HT1080 (cell line): ENCODE measurements around the gene TBRG1. TPM values are rescaled to one million over a fixed set of nuclear protein-coding genes. Genes with fewer than 3 reads are reported as not detected.

Source experiments
- DNase-seq: peaks from one replicate; pipeline ENCODE4 v3.0.0-alpha.2; 2015; ENCODE audit warnings: low read depth
- small RNA-seq: library from RNA; depleted of rRNA; stranded (forward); fragments of <200 nt; gene quantifications from one replicate; pipeline ENCODE3, GENCODE V24; 2014
- total RNA-seq: library from RNA; depleted of rRNA; stranded (reverse); fragments of >200 nt; shearing (Covaris generic); gene quantifications from 2 replicates; pipeline ENCODE4 v1.2.3, GENCODE V29; 2014; rRNA removed

The TBRG1 gene
- total RNA-seq, 1 experiment from 2014 or later, result 52.7 TPM

DNA sequence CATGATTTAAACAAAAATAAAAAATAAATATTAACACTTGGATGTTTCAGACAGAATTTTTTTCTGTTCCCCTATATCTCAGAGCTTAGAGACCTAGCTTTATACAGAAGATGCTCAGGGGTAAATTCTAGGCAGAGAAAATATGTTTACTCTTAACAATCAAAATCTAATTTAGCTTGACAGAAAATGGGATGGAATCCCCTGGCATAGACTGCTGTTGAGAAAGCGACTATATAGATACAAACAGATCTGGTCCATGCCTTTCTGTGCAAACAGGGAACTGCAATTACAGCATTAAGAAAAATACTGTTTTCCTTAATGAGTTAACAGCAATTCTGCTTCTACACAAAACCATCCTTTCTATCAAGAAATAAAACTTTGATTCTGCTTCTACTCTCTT lies 36.3 kb downstream of the TBRG1 start:
- no peak for DNase-seq

DNA sequence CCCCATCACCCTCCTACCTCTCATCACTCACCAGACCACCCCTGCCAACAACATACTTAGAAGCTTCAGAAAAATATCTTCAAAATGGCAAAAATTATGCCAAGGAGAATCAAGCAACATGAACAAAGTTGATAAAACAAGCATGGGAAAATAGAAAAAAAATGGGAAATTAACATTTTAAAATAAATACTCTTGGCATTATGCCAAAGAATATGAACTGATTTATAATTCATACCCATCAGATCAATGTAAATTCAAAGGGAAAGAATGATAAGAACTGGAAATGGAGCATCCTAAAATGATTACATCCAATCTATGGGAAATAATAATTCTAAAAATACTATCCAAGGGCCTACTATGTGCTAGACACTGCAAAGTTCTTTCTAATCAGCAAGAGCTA lies 38.9 kb downstream of the TBRG1 start:
- no peak for DNase-seq

- DNase-seq, result no peak
Measured at GRCh38 chr11:124662106-124662505, 39.4 kb downstream of the TBRG1 start.

DNA sequence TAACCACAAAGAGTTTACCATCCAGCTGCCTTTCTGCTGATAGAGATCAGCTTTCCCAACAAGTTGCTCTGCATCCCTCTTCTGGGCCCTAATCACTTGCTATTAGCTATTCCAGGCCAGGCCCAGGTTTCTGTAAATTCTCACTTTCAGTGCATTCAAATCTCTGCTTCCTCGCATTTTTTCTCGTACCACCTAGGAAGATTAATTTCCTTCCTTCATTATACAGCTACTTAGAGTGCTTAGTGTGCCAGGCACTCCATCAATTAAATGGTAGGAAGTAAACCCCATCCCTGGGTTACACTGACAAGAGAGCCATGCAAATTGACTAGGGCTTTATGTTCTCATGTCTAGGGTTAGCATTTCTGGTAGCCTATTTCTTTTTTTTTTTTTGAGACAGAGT lies 41.2 kb downstream of the TBRG1 start:
- no peak for DNase-seq

DNA sequence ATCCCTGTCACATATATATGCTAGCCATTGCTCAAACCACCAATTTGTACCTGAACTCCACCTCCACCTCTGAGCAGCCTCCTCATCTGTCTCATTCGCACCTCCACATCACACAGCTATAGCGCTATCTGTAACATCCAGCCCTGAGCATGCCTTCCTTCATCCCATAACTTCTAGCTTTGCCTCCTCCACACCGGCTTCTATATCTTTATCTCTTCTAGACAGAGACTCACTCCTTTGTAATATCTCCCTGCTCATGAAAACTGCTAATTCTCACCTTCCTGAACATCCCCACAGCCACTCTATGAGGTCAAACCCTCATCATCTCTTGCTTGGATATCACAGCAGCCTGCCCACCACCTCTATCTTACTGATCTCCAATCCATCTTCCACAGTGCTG lies 44.9 kb downstream of the TBRG1 start:
- no peak for DNase-seq

DNA sequence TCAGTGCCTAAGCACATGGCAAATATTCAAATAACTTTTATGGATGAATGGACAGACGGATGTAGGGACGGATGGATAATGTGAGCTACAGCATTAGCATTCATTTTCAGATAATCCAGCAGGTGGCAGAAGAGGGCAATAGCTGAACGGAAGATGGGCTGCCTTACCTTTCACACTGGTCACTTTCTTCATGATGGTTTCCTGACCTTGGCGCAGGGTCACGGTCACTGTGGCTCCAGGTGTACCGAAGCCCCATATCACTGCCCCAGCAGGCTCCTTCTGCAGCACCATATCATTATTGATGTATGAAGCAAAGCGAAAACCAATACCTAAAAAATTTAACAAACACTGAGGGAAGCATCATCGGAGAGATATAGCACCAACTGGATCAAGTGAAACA lies 46.5 kb downstream of the TBRG1 start:
- peak; percentile 48 for DNase-seq

DNA sequence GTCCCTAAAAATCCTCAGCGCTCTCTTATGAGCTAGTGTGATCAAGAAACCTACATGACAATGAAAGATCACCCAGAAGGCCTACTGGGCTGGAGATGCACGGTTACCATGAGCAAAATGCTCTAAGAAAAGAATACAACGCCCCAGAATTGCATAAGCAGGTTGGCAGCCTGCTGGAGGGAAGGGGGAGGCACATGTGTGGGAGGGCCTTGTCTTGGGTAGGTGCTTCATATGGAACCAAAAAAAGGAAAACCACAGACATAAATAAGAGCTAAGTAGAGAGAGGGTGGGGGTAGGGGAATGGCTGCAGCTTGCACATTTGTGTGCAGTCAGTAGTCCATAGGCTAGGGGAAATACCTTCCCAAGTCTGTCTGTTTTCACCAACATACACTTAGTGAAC lies 48.1 kb downstream of the TBRG1 start:
- DNase-seq, result peak; percentile 32

- DNase-seq, result no peak
Measured at GRCh38 chr11:124672536-124673215, 50.0 kb downstream of the TBRG1 start.

DNA sequence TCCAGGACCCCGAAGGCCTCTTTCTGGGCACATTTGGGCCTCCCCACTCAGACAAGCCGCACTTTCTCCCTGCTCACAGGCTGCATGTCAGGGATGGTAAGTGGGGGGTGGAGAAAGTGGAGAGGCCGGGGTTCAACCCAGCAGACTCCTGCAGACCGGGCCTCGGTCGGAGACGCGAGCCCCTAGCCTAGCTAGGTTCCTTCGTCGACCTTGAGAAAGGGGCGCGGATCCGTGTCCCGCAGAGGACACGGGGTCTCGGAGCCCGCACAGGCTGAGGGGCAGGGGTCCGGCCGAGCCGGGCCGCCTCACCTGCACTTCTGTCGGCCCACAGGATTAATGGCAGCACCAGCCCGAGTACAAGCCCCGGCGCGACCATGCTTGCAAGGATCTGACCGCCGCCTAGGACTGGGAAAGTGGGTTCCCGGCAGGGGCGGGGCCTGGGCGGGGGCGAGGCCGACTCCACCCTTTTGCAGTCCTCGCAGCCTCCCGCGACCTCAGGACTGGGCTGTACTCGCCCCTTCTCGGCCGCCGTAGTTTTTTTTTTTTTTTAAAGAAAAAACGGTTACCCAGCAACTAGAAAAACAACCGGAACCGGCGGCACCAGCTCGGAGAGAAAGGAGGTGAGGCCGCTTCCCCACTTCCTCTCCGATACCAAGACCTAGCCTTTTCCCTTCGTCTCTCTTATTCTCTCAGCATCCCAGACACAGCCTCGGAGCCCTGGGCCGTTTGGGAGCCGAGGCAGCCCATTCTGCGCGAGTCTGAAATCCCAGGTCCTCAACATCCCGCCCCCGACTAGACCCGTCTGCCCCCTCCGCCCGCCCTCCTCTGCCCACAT lies 50.9 kb downstream of the TBRG1 start, which contains the start of the genes SIAE and SPA17:
Gene SIAE (minus strand): TSS at position 407 of the 835 bp plus-strand sequence. CDS start 31 bp downstream, at position 376.
Gene SPA17 (plus strand): TSS at position 572 of the 835 bp plus-strand sequence. CDS start 1,361 bp downstream, outside the sequence.
- peak; percentile 99 for DNase-seq

DNA sequence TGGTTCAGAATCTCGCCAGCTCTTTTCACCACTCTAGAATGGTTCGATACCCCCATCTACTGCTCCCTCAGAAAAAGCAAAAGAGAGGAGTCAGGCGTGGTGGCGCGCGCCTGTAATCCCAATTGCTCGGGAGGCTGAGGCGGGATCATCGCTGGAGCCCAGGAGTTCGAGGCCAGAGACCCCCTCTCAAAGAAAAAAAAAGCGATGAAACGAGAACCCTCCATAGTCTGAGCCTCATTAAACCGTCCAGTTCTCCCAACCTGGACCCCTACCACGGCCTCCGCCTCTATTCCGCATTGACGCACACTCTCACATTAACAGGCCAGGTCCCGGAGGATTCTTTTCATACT lies 51.5 kb downstream of the TBRG1 start:
- no peak for DNase-seq

- DNase-seq, result no peak
Measured at GRCh38 chr11:124674571-124674970, 51.9 kb downstream of the TBRG1 start.

DNA sequence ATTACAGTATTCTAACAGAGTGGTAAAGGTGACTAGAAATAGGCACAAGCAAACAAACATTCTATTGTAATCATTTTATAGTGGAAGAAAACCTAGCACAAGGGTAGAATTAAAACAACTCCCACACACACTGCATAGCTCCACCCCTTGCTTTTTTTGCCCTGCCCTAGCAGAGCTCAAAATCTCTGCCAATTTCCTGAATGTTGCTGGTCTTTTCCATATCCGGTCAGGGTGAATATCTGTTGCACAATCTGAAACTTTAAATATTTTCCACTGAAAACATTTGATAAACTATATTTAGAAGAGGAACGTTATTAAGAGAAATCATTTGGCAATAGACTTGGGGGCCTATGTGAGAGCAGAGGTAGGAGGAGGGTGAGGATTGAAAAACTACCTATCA lies 53.7 kb downstream of the TBRG1 start:
- DNase-seq, result peak; percentile 21

- no peak for DNase-seq
Measured at GRCh38 chr11:124678416-124678815, 55.8 kb downstream of the TBRG1 start.

- DNase-seq, result no peak
Measured at GRCh38 chr11:124681421-124681820, 58.8 kb downstream of the TBRG1 start.

GRCh38 chr11:124682443-124682842 lies 59.8 kb downstream of the TBRG1 start:
- DNase-seq, result no peak

Small RNAs within 50 kb of the gene (small RNA-seq; reads per million reads assigned to genes)
- not detected for gene RNA5SP352

Other genes with a start within 250 kb of the TBRG1 start
- gene OR8B2, start 238.4 kb upstream of the TBRG1 start, total RNA-seq, result not detected in 2 replicates
- not detected in 2 replicates for gene OR8B3, start 223.8 kb upstream of the TBRG1 start, total RNA-seq
- not detected in 2 replicates for gene OR8B4, start 198.0 kb upstream of the TBRG1 start, total RNA-seq
- not detected in 2 replicates for gene OR8B8, start 177.2 kb upstream of the TBRG1 start, total RNA-seq
- not detected in 2 replicates for gene OR8B12, start 79.2 kb upstream of the TBRG1 start, total RNA-seq
- gene OR8A1, start 52.9 kb upstream of the TBRG1 start, total RNA-seq, result not detected in 2 replicates
- not detected in 2 replicates for gene PANX3, start 11.4 kb upstream of the TBRG1 start, total RNA-seq
- 4.3 and 5.5 TPM in 2 replicates for gene SIAE, start 50.9 kb downstream of the TBRG1 start, total RNA-seq
- 17.4 and 17.7 TPM in 2 replicates for gene SPA17, start 51.0 kb downstream of the TBRG1 start, total RNA-seq
- gene NRGN, start 117.1 kb downstream of the TBRG1 start, total RNA-seq, result 9.1 and 17.5 TPM in 2 replicates
- not detected in 2 replicates for gene VSIG2, start 129.4 kb downstream of the TBRG1 start, total RNA-seq
- gene ESAM, start 139.4 kb downstream of the TBRG1 start, total RNA-seq, result 0.43 and 0.66 TPM in 2 replicates
- gene MSANTD2, start 177.5 kb downstream of the TBRG1 start, total RNA-seq, result 13.7 and 14.5 TPM in 2 replicates
- 20.5 and 24.5 TPM in 2 replicates for gene ROBO3, start 242.6 kb downstream of the TBRG1 start, total RNA-seq